SK-N-MC (cell line): ENCODE results near the gene ALG14.

Experiments
- EZH2 ChIP-seq: fragments of 200-600 bp; sonication (generic); IDR thresholded peaks from one replicate; pipeline ENCODE4 v1.6.1; 2017; ENCODE audit warnings: antibody characterized with exemption
- FOXP2 ChIP-seq: optimal IDR thresholded peaks from 2 replicates; pipeline ENCODE3; 2011; ENCODE audit warnings: mild to moderate bottlenecking, moderate library complexity; ENCODE audit not compliant: insufficient read depth; ENCODE audit errors: extremely low read length, control extremely low read depth
- POLR2AphosphoS5 ChIP-seq: IDR thresholded peaks from 2 replicates; pipeline ENCODE4 v1.6.1; 2012; ENCODE audit warnings: mild to moderate bottlenecking, low read depth, low read length, borderline replicate concordance

DNA sequence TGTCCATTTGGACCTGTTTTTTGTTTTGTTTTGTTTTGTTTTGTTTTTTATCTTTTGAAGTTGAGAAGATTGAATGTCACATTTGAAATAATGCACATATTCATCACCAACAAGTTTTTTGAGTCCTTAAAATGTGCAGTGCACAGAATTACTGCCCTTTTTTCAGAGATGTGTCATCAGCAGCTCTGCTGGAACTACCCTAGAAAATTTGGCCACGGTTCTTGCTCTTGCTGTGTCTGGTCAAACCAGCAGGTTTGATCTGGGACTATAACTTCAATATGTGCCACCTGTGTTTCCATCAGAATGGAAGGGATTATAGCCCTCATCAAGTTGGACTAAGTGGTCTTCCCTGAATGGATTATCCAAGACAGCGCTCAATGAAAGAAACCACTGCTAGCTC, 121.7 kb downstream of the ALG14 start:
- TF ChIP-seq EZH2 (no peak), POLR2AphosphoS5 (no peak), FOXP2 (no peak)
